ENCODE results near the gene CARNS1. TPM values are rescaled to one million over a fixed set of nuclear protein-coding genes. Genes with fewer than 3 reads are reported as not detected.

CARNS1 gene
- total and polyA plus RNA-seq, 4 donors: 0.38 to 9.3 (median 7.6) TPM

- no peak overlapping the region for H3K4me3 ChIP-seq (ENCODE audit: low read length in 2 of 2)
- H3K27ac ChIP-seq (ENCODE audit: low read depth in 1 of 2, low read length in 2 of 2): no peak overlapping the region
- no peaks in the 10 kb centered on the region for H3K4me1 ChIP-seq (ENCODE audit: control insufficient read depth in 1 of 2, insufficient read depth in 2 of 2, low read length in 2 of 2)
- H3K36me3 ChIP-seq (ENCODE audit: control insufficient read depth in 1 of 2, insufficient read depth in 2 of 2, low read length in 1 of 2): no peaks in the 10 kb centered on the region
- 90 to 93% methylated on average over 23 to 25 of the region's 25 CpGs for WGBS, 2 donors
- H3K27me3 ChIP-seq (ENCODE audit: control insufficient read depth in 1 of 2, insufficient read depth in 2 of 2, low read length in 1 of 2): no peaks in the 10 kb centered on the region
- intact Hi-C loops (cut with DNase I): no loop called here
- ATAC-seq (ENCODE audit: low FRiP score) (no peak), DNase-seq (no peak)
- no peaks in the 10 kb centered on the region for H3K9me3 ChIP-seq (ENCODE audit: control insufficient read depth, low read length)
These were observed 35.5 kb downstream of the CARNS1 start for GRCh38 chr11:67450796-67451657.

GRCh38 chr11:67451658-67451976 is 36.1 kb downstream of the CARNS1 start:
- Histone ChIP-seq H3K36me3 (ENCODE audit: control insufficient read depth in 1 of 2, insufficient read depth in 2 of 2, low read length in 1 of 2) (no peaks in the 10 kb centered on the region), H3K9me3 (ENCODE audit: control insufficient read depth, low read length) (no peaks in the 10 kb centered on the region), H3K27ac (ENCODE audit: low read depth in 1 of 2, low read length in 2 of 2) (no peak overlapping the region), H3K4me3 (ENCODE audit: low read length in 2 of 2) (no peak overlapping the region), H3K27me3 (ENCODE audit: control insufficient read depth in 1 of 2, insufficient read depth in 2 of 2, low read length in 1 of 2) (no peaks in the 10 kb centered on the region), H3K4me1 (ENCODE audit: control insufficient read depth in 1 of 2, insufficient read depth in 2 of 2, low read length in 2 of 2) (no peaks in the 10 kb centered on the region)
- intact Hi-C loops (cut with DNase I): no loop called here
- WGBS, 2 donors: 93 to 94% methylated on average over 14 of the region's 14 CpGs
- DNase-seq: no peak
- ATAC-seq (ENCODE audit: low FRiP score): no peak

- 83 to 84% methylated on average over 33 of the region's 33 CpGs for WGBS, 2 donors
- Histone ChIP-seq H3K4me3 (ENCODE audit: low read length in 2 of 2) (no peak within 1 kb of the TSS), H3K27me3 (ENCODE audit: control insufficient read depth in 1 of 2, insufficient read depth in 2 of 2, low read length in 1 of 2) (no peaks in the 10 kb centered on the region), H3K9me3 (ENCODE audit: control insufficient read depth, low read length) (no peaks in the 10 kb centered on the region), H3K36me3 (ENCODE audit: control insufficient read depth in 1 of 2, insufficient read depth in 2 of 2, low read length in 1 of 2) (no peaks in the 10 kb centered on the region), H3K27ac (ENCODE audit: low read depth in 1 of 2, low read length in 2 of 2) (no peak within 1 kb of the TSS), H3K4me1 (ENCODE audit: control insufficient read depth in 1 of 2, insufficient read depth in 2 of 2, low read length in 2 of 2) (no peaks in the 10 kb centered on the region)
- ATAC-seq (ENCODE audit: low FRiP score): peak; percentile 33
- intact Hi-C loops (cut with DNase I): no loop called here
- DNase-seq: peak in 1 of 2 donors; percentile 83
These were observed 36.9 kb downstream of the CARNS1 start, which contains the start of gene GPR152 for GRCh38 chr11:67452141-67452952. Gene GPR152 (minus strand): TSS chr11:67452729. CDS start chr11:67452724, 5 bp downstream.

GRCh38 chr11:67453816-67454732 is 38.6 kb downstream of the CARNS1 start:
- ATAC-seq (ENCODE audit: low FRiP score) (no peak), DNase-seq (no peak)
- Histone ChIP-seq H3K9me3 (ENCODE audit: control insufficient read depth, low read length) (no peaks in the 10 kb centered on the region), H3K27ac (ENCODE audit: low read depth in 1 of 2, low read length in 2 of 2) (no peak overlapping the region), H3K27me3 (ENCODE audit: control insufficient read depth in 1 of 2, insufficient read depth in 2 of 2, low read length in 1 of 2) (no peaks in the 10 kb centered on the region), H3K4me3 (ENCODE audit: low read length in 2 of 2) (no peak overlapping the region), H3K36me3 (ENCODE audit: control insufficient read depth in 1 of 2, insufficient read depth in 2 of 2, low read length in 1 of 2) (no peaks in the 10 kb centered on the region), H3K4me1 (ENCODE audit: control insufficient read depth in 1 of 2, insufficient read depth in 2 of 2, low read length in 2 of 2) (no peaks in the 10 kb centered on the region)
- WGBS, 2 donors: 90 to 91% methylated on average over 21 of the region's 21 CpGs
- intact Hi-C loops (cut with DNase I): no loop called here

- no peak within 1 kb of the TSS for H3K27ac ChIP-seq (ENCODE audit: low read depth in 1 of 2, low read length in 2 of 2)
- 91% methylated on average over 3 of the region's 3 CpGs for WGBS, 2 donors
- H3K4me1 ChIP-seq (ENCODE audit: control insufficient read depth in 1 of 2, insufficient read depth in 2 of 2, low read length in 2 of 2): no peaks in the 10 kb centered on the region
- intact Hi-C loops (cut with DNase I): no loop called here
- H3K36me3 ChIP-seq (ENCODE audit: control insufficient read depth in 1 of 2, insufficient read depth in 2 of 2, low read length in 1 of 2): no peaks in the 10 kb centered on the region
- no peaks in the 10 kb centered on the region for H3K9me3 ChIP-seq (ENCODE audit: control insufficient read depth, low read length)
- no peaks in the 10 kb centered on the region for H3K27me3 ChIP-seq (ENCODE audit: control insufficient read depth in 1 of 2, insufficient read depth in 2 of 2, low read length in 1 of 2)
- DNase-seq (no peak), ATAC-seq (ENCODE audit: low FRiP score) (no peak)
- H3K4me3 ChIP-seq (ENCODE audit: low read length in 2 of 2): no peak within 1 kb of the TSS
These were observed 39.6 kb downstream of the CARNS1 start, which contains the start of gene CABP4 for GRCh38 chr11:67455054-67455453. Gene CABP4 (plus strand): TSS chr11:67455354. CDS start chr11:67455424, 70 bp downstream.

- Histone ChIP-seq H3K27ac (ENCODE audit: low read depth in 1 of 2, low read length in 2 of 2) (no peak overlapping the region), H3K4me1 (ENCODE audit: control insufficient read depth in 1 of 2, insufficient read depth in 2 of 2, low read length in 2 of 2) (no peaks in the 10 kb centered on the region), H3K36me3 (ENCODE audit: control insufficient read depth in 1 of 2, insufficient read depth in 2 of 2, low read length in 1 of 2) (no peaks in the 10 kb centered on the region), H3K9me3 (ENCODE audit: control insufficient read depth, low read length) (no peaks in the 10 kb centered on the region), H3K4me3 (ENCODE audit: low read length in 2 of 2) (no peak overlapping the region), H3K27me3 (ENCODE audit: control insufficient read depth in 1 of 2, insufficient read depth in 2 of 2, low read length in 1 of 2) (no peaks in the 10 kb centered on the region)
- WGBS, 2 donors: 80 to 84% methylated on average over 25 of the region's 25 CpGs
- ATAC-seq (ENCODE audit: low FRiP score) (no peak), DNase-seq (no peak)
- intact Hi-C loops (cut with DNase I): no loop called here
These were observed 40.7 kb downstream of the CARNS1 start for GRCh38 chr11:67456068-67456705.

- Histone ChIP-seq H3K9me3 (ENCODE audit: control insufficient read depth, low read length) (no peaks in the 10 kb centered on the region), H3K36me3 (ENCODE audit: control insufficient read depth in 1 of 2, insufficient read depth in 2 of 2, low read length in 1 of 2) (no peaks in the 10 kb centered on the region), H3K27ac (ENCODE audit: low read depth in 1 of 2, low read length in 2 of 2) (no peak overlapping the region), H3K4me1 (ENCODE audit: control insufficient read depth in 1 of 2, insufficient read depth in 2 of 2, low read length in 2 of 2) (no peaks in the 10 kb centered on the region), H3K27me3 (ENCODE audit: control insufficient read depth in 1 of 2, insufficient read depth in 2 of 2, low read length in 1 of 2) (no peaks in the 10 kb centered on the region), H3K4me3 (ENCODE audit: low read length in 2 of 2) (no peak overlapping the region)
- ATAC-seq (ENCODE audit: low FRiP score) (peak; percentile 51), DNase-seq (no peak)
- 89 to 90% methylated on average over 12 of the region's 12 CpGs for WGBS, 2 donors
- intact Hi-C loops (cut with DNase I): no loop called here
These were observed 42.0 kb downstream of the CARNS1 start for GRCh38 chr11:67457453-67457852.

- H3K9me3 ChIP-seq (ENCODE audit: control insufficient read depth, low read length): no peaks in the 10 kb centered on the region
- no peaks in the 10 kb centered on the region for H3K4me1 ChIP-seq (ENCODE audit: control insufficient read depth in 1 of 2, insufficient read depth in 2 of 2, low read length in 2 of 2)
- no peak for DNase-seq
- intact Hi-C loops (cut with DNase I): no loop called here
- no peak for ATAC-seq (ENCODE audit: low FRiP score)
- 82 to 86% methylated on average over 19 of the region's 19 CpGs for WGBS, 2 donors
- no peak overlapping the region for H3K4me3 ChIP-seq (ENCODE audit: low read length in 2 of 2)
- no peak overlapping the region for H3K27ac ChIP-seq (ENCODE audit: low read depth in 1 of 2, low read length in 2 of 2)
- H3K27me3 ChIP-seq (ENCODE audit: control insufficient read depth in 1 of 2, insufficient read depth in 2 of 2, low read length in 1 of 2): no peaks in the 10 kb centered on the region
- no peaks in the 10 kb centered on the region for H3K36me3 ChIP-seq (ENCODE audit: control insufficient read depth in 1 of 2, insufficient read depth in 2 of 2, low read length in 1 of 2)
These were observed 42.8 kb downstream of the CARNS1 start for GRCh38 chr11:67458266-67458665.

Data from aorta (tissue), 5 donors.